ENCODE data around the gene NMRK2.

NMRK2 gene

DNA sequence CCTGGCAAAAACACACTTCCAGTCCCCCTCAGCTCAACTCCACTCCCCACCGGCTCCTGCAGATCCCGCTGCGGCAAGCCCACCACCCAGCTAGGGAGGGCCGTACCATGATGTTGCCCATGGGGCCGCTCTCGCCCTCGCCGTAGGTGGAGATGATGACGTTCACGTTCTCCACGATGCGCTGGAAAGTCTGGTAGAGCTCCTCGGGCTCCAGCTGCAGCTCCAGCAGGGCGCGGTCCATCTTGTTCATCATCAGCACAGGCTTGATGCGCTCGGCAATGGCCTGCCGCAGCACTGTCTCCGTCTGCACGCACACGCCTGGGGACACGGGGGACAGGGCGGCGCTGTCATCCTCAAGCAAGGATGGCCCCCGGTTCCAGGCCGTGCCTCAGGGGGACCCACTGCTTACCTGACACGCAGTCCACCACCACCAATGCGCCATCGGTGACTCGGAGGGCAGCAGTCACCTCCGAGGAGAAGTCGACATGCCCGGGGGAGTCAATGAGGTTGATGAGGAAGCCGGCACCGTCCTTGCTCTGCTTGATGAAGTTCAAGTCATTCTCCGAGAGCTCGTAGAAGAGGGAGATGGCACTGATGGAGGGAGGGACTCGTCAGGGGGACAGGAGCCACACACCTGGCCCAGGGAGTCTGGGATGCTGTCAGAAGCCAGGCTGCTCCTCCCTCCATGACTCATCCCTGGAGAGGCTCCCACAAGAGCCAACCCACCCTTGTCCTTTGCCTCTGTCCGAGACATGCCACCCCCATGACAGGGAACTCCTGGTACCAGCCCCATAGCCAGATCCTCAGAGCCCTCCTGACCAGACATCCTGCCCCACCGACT is 50.1 kb downstream of the NMRK2 start:
- DNase-seq: peak; percentile 42

DNA sequence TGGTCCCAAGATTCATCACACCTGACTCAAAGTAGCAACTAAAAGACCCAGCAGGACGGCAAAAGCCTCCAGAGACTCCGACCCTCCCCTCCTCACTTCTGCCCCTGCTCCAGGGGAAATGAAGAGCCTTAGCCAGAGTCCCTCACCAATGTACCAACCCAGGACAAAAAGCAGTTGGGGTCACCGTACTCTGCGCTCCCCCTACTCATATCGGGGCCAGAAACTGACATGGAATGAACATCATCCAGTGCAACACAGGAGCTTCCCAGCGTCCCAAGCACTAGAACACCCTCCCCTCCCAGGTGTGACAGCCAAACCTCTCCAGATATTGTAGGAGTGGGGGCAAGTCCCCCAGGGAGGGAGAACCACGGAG is 50.7 kb downstream of the NMRK2 start:
- DNase-seq: no peak

DNA sequence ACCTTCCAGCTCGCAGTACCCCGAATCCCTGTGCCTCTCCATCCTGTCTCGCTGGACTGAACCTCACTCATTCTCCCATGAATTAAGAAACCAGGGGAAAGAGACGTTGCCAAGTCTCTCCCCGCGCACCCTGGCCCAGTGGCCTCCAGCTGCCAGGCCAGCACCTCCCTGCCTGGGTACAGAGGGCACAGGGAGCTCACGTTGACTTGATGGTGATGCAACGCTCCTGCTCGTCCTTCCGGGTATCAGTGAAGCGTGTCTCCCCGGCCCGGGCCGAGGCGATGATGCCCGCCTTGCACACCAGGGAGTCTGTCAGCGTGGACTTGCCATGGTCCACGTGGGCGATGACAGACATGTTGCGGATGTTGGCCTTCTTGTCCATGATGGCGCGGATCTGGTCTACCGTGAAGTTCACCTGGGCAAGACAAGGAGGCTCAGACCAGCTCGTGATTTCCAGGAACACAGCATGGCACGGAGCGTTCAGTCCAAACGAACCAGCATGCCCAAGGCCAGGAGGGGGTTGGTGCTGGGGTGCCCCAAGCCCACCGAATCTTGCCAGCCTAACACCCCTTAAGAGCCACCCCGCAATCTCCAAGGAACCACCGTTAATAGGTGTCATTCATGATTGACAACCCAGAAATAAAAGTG is 51.2 kb downstream of the NMRK2 start:
- peak; percentile 62 for DNase-seq

DNA sequence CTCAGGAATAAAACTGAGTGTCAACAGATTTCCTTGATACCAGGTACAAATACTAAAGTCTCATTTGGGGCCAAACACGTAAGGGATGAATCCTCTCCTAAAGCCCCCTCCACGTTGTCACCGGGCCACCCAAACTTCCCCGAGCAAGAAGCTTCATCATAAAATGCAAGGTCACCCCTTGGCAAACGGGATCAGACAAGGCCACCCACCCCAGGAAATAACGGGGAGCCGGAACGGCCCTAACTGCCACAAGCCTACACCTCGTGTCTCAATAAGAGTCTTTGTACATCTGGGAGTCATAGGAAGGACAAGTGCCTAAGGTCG is 51.7 kb downstream of the NMRK2 start:
- DNase-seq: peak; percentile 36

DNA sequence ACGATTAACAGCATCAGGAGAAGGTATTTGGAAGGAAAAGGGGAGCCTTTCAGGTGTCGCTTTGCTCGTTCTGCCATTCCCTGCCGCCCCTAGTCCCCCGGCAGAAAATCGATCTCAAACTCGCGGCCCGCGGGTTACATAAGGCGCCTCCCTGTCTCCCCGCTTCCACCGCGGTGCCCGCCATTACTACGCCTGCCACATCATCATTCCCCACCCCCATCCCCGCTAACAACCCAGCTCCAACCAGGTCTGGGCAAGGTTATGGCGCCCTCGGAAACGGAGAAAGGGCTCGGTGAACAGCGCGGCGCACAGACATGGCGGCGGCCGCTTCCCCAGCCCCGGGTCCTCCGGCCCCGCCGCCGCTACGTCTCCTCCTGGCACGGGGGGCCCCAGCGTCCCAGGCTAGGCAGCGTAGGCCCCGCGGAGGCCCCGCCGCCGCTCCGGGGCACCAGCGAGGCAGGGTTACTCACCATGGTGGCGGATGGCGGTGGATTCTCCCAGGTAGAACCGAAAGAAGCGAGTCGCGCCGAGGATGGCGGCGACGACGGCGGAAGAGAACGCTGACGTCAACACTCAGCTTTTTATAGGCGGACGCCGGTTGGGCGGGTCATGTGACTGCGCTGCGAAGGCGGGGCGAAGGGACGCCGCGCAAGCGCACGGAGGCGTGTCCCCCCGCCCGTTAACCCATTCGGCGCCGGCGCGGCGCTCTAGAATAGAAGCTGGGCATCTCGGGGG is 52.2 kb downstream of the NMRK2 start, which contains the start of gene EEF2:
Gene EEF2 (minus strand): TSS at position 556 of the 735 bp plus-strand sequence. CDS start 83 bp downstream, at position 473.
- DNase-seq: peak; percentile 90

DNA sequence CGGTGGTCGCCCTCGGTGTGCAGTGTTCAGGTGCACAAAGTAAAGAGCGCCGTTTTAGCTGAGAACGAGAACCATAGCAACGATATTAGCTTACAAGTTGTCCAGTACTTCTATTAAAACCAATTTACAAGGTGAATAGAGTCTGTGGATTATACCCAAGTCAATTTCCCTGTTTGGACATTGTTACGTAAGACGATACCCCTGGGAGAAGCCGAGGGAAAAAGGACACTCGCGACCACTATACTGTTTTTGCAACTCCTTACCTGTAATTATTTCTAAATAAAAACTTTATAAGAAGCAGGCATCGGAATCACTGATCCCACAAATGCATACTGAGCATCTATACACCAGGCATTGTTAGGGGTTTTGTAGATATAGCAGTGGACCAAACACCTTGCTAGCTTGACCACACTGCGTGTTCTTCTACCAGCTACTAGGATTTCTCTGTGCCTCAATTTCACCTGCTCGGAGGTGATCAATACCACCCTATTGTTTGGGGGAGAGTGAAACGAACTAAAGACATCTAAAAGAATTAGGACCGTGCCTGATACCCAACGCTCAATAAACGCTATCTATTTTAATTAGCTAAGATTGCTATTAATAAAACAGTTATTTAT is 52.9 kb downstream of the NMRK2 start:
- no peak for DNase-seq

DNA sequence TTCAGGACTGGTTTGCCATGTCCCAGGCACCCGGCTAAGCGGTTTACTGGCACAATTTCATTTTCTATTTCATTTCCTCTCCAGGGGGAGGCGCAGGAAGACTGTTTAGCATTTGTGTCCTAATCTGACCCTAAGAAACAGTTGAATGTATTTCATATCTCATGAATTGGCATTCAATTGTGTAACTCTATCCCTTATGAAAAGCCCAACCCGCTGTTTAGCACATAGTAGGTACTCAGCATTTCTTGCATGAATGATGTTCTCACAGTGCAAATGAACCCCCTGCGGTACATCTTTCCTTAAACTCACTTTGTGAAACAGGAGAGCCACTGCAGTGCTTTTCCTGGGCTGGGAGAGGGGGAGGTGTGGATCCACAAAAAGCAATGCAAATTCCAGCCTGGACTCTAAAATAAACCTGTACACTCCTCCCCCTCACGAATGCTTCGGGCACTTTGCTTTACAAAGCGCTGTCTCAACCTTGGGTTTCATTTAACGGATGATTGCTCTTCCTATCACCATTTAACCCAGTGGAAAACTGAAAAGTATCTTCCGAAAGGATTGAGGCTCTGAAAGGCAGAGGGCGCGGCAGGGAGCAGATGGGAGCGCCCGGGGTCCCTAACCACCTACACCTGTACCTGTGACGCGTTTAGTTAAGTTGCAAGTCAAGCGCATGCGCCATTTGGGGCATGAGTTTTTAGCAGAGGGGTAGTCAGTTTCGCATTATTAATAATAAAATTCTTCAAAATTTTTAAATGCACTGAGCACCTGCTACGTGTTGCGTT is 53.6 kb downstream of the NMRK2 start:
- DNase-seq: peak; percentile 70

DNA sequence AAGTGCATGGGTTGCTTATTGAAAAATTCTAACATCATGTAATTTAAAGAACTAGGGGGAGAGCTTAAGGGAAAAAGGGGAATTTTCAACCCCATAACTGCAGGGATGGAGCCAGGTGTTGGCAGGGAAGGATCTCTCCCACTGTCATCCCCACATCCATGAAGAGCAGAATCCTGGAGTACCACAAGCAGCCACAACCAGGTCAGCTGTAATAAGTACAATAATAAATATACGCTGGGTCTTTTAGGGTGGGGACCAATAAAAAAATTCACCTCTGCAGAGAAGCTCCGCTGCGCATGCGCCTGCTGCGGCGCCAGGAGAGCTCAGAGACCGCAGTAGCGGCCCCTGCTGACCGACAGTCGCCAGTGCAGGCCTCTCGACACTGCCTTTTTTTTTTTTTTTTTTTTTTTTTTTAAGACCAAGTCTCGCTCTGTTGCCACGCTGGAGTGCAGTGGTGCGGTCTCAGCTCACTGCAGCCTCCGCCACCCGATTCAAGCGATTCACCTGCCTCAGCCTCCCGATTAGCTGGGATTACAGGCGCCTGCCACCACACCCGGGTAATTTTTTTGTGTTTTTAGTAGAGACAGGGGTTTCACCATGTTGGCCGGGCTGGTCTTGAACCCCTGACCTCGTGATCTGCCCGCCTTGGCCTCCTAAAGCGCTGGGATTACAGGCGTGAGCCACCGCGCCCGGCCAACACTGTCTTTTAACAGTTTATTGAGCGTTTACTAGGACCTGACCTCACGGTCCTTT is 54.9 kb downstream of the NMRK2 start:
- DNase-seq: peak; percentile 92

DNA sequence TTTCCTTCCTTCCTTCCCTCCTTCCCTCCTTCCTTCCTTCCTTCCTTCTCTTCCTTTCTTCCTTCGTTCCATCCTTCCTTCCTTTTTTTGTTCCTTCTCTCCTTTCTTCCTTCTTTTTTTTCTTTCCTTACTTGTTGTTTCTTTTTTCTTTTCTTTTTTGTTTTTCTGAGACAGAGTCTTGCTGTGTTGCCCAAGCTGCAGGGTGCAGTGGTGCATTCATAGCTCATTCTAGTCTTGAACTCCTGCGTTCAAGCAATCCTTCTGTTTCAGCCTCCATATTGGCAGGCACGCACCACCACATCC is 57.9 kb downstream of the NMRK2 start:
- DNase-seq: no peak

Measured in stimulated activated CD4-positive, alpha-beta T cell treated with anti-CD3 and anti-CD28 coated beads, Interleukin-15, amount 100 ng/mL, for 24 hours (primary cell).